ENCODE results near the gene OCA2.

GRCh38 chr15:27820722-27821121 lies 278.4 kb downstream of the OCA2 start:
- TF ChIP-seq CTCF (IDR thresholded peaks at IDR 0.05) (no peak), POLR2A (IDR thresholded peaks at IDR 0.05) (no peak)
